DND-41 (cell line): ENCODE measurements around the gene TBC1D9.

ENCODE experiments used
- EZH2 ChIP-seq: IDR thresholded peaks from 3 replicates; pipeline ENCODE4 v1.6.1; 2012; ENCODE audit warnings: borderline replicate concordance, low read depth, mild to moderate bottlenecking, moderate library complexity, low read length, inconsistent platforms; ENCODE audit not compliant: severe bottlenecking
- TF ChIP-seq, protein P1 (sequence below): IDR thresholded peaks from 2 replicates; pipeline ENCODE4 v1.5.1; 2012; ENCODE audit warnings: borderline replicate concordance, low read length, moderate library complexity, mild to moderate bottlenecking; ENCODE audit not compliant: poor library complexity, severe bottlenecking; ENCODE audit errors: extremely low read depth

DNA sequence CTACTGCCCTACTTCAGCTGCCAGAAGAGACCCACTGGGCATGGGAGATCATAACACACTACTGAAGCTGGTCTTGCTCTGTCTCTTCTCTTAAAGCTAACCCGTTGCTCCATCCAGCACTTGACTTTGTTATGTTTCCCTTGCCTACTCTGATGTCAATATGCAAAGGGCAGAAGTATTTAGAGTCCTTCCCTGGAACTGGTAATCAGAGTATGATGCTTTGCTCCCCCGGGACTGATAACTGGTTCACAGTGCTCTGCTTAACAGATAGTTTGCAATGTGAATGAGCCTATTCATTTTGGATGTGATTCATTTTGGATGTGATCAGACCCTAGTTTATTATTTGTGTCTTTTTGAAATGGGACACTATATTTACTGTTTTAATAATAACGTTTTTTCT, 175.1 kb downstream of the TBC1D9 start:
- no peak for TF ChIP-seq EZH2
- TF ChIP-seq, protein P1, sequence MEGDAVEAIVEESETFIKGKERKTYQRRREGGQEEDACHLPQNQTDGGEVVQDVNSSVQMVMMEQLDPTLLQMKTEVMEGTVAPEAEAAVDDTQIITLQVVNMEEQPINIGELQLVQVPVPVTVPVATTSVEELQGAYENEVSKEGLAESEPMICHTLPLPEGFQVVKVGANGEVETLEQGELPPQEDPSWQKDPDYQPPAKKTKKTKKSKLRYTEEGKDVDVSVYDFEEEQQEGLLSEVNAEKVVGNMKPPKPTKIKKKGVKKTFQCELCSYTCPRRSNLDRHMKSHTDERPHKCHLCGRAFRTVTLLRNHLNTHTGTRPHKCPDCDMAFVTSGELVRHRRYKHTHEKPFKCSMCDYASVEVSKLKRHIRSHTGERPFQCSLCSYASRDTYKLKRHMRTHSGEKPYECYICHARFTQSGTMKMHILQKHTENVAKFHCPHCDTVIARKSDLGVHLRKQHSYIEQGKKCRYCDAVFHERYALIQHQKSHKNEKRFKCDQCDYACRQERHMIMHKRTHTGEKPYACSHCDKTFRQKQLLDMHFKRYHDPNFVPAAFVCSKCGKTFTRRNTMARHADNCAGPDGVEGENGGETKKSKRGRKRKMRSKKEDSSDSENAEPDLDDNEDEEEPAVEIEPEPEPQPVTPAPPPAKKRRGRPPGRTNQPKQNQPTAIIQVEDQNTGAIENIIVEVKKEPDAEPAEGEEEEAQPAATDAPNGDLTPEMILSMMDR: no peak
